H7 (cell line): ENCODE results near the gene LRFN5. TPM values are rescaled to one million over a fixed set of nuclear protein-coding genes. Genes with fewer than 3 reads are reported as not detected.

ENCODE experiments used
- DNase-seq: peaks from one replicate; pipeline ENCODE4 v3.0.0; 2012
- H3K27me3 ChIP-seq: 2 replicates; pipeline ENCODE4 v1.6.0; 2011; ENCODE audit warnings: mild to moderate bottlenecking, low read length; ENCODE audit not compliant: control insufficient read depth, insufficient read depth
- H3K36me3 ChIP-seq: replicated peaks from 2 replicates; pipeline ENCODE4 v1.5.1; 2011; ENCODE audit warnings: low read length; ENCODE audit not compliant: control insufficient read depth, insufficient read depth
- H3K4me3 ChIP-seq: 2 replicates; pipeline ENCODE4 v1.5.1; 2011; ENCODE audit warnings: low read depth, mild to moderate bottlenecking, control low read depth, low read length, moderate library complexity; ENCODE audit not compliant: insufficient read depth
- total RNA-seq: library from RNA; depleted of rRNA; stranded (reverse); fragments of >200 nt; shearing (Covaris generic); gene quantifications from 2 replicates; pipeline ENCODE4 v1.2.3, GENCODE V29; 2014

LRFN5 gene
- total RNA-seq, 1 experiment from 2014 or later, result 7.5 TPM

DNA sequence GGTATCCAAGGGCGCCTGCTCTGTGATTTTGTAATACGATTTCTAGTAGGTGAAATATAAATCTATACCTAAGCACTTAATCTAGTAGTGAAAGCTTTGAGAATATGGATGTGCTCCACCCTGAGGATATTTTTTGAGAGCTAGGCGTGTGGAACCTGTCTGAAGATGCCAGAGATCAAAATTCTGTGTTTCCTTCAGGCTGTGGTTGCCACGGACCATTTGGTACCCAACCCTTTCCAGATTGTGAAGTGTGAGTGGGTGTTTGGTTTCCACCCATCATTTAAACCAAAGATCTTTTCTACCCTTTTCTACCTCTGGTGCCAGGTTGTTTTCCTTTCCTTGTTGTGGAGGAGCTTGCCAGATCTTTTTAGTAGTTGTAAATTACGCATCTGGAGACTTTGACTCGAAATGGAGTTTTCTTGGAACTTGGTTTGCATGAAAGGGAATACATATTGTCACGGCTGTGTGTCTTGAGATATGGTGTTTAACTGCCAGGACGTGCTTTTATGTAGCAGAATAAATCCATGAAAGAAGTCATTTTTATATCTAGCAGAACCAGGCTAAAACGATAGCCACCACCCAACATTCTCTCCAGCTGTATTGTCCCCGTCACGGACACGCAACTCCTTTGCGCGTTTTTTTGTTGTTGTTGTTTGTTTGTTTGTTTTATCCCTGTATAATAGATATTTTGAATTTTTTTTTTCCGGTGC is 2.2 kb downstream of the LRFN5 start:
- DNase-seq, result no peak
- Histone ChIP-seq H3K36me3 (no peaks in the 10 kb centered on the region), H3K27me3 (peaks cover 30% of the 10 kb centered on the region), H3K4me3 (peak overlapping the region; percentile 60)

DNA sequence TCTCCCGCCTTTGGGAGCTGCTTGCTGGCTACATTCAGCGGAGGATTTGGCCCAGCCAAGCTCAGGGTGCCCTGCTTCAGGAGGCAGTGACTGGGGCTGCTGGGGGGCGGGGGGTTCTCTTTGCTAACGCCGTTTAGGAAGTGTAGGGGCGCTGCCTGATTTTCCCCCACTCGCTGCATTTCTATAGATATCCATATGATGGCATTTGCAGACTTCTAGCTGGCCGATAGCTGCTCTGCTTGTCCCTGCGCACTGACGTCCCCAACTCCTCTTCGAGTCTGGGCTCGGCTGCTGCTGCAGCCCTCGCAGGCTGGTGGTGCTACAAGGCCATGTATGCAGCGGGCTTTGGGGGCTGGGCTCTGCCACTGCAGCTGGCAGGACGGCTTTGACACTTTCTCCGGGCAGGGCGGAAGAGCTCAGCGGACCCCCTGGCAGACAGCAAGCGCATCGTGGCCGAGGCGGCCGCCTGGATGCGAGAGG is 3.1 kb downstream of the LRFN5 start:
- peak; percentile 80 for DNase-seq
- H3K27me3 ChIP-seq, result peaks cover 30% of the 10 kb centered on the region

DNA sequence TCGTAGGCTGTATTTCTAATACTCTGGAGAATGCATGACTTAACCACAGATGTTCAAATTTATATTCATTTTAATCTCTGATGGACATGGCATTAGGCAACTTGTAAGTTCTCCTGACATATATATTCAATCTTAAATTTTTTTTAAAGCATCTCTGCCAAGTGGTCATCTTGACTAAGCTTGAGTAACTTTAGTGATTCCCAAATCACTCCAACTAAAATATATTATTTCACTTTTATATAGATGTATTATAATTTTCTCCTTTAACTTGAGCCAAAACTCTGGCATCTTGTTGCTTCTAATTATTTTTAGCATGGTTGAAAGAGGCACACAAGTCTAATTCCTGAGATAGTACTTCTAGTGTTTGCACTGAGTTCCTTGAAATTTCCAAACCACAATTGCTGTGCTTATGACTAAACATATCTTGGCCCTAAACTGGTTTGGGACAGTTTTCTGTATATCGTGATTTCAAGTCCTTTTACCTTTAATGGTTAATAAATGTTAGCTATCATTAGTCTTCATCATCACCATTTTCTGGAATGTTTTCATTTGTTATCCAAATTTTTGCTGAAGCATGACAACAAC is 8.4 kb downstream of the LRFN5 start:
- H3K4me3 ChIP-seq, result no peak overlapping the region
- no peak for DNase-seq
- no peaks in the 10 kb centered on the region; the same call in 1 of the 2 replicates for H3K27me3 ChIP-seq
- H3K36me3 ChIP-seq, result no peaks in the 10 kb centered on the region

More for the DNA sequence above, 3.1 kb downstream of the LRFN5 start:
- no peaks in the 10 kb centered on the region for H3K36me3 ChIP-seq
- H3K4me3 ChIP-seq, result peak overlapping the region; percentile 60

DNA sequence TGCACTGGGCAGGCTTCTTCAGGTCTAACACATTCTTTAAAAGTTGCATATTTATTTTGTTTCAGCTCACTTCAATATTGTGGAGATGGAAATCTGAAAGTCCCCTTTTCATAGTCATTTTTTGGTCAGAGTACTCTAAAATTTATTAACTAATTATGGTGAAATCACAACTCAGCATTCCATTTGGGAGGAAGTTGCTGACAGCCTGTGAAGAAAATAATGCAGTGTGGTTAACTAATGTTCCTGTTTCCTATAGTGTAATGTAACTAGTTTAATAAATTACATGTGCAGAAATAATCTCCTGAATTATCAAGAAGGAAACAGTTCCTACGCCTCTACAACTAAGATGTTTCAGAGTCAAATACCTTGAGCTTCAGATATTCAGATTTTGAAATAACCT is 17.1 kb downstream of the LRFN5 start:
- Histone ChIP-seq H3K4me3 (no peak overlapping the region), H3K27me3 (no peaks in the 10 kb centered on the region), H3K36me3 (no peaks in the 10 kb centered on the region)
- no peak for DNase-seq

DNA sequence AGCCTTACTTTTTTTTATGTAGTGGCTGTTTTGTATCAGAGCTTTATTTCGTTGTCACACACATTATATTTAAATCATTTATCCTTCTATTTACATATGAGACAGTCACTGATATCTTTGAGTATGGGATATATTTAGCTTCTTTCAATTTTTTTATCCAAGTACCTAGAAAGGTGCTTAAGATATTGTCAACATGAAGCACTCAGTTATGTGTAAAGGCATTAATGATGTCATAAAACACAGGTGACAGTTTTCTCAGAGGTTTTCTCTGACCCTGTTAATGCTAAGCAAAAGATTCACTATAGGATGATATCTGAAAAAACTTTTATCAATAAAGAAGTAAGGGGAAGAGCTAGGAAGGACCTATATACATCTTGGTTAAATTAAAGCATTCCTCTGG is 23.2 kb downstream of the LRFN5 start:
- no peak for DNase-seq
- Histone ChIP-seq H3K36me3 (no peaks in the 10 kb centered on the region), H3K27me3 (no peaks in the 10 kb centered on the region), H3K4me3 (no peak overlapping the region)

DNA sequence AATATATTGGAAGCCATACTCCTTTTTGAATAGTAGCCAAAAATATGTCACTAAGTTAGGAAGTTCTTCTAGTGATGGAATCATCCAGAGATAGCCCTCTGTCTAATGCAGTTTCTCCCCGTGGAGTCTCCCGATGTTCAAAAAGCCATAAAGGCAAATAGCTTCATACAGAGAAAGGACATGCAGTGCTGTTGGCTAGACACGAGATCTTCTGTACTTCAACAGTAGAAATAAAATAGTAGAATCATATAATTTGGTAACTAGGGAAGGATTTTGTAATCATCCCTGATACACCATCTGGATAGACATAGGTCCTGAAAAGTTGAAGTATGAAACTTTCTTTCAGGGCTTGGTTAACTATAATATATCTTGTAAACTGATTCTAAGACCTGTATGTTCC is 27.6 kb downstream of the LRFN5 start:
- Histone ChIP-seq H3K36me3 (no peaks in the 10 kb centered on the region), H3K27me3 (no peaks in the 10 kb centered on the region), H3K4me3 (no peak overlapping the region)
- DNase-seq, result no peak

DNA sequence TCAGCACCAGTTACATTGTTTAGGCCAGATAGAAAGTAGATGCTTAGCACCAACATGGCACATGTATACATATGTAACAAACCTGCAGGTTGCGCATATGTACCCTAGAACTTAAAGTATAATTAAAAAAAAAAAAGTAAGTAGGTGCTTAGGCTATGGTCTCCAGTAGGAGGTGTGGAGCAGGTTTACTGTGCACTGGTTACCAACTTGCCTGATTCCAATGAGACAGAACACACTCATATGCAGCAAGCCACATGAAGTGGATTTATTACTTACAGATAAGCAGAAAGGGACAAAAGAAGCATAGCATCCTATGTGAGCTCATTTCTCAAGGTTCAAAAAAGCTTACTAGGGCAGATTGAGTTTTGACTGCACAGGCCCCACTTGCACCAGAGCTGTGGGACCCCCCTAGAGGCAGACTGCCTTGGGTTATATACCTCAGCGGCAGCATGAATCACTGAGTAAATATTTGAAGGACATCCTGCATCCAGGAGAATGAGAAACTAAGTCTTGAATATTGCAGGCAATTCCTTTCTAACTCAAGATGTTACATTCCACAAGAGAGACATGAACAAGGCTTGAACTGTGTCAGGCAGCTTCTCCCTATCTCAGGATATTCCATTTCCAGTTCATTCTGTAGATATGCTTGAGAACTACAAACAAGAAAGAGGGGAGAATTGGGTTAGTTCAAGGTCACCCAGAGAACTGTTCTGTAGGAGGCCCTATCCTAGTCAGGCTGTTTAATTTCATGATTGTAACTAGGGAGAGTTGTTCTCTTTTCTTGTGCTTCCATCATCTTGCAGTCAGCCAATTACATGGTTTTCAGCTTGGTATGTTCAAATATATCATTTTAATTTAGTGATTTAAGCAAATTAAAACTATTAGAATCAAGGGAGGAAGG is 30.1 kb downstream of the LRFN5 start:
- H3K4me3 ChIP-seq, result no peak overlapping the region
- DNase-seq, result no peak
- no peaks in the 10 kb centered on the region for H3K27me3 ChIP-seq
- H3K36me3 ChIP-seq, result no peaks in the 10 kb centered on the region

DNA sequence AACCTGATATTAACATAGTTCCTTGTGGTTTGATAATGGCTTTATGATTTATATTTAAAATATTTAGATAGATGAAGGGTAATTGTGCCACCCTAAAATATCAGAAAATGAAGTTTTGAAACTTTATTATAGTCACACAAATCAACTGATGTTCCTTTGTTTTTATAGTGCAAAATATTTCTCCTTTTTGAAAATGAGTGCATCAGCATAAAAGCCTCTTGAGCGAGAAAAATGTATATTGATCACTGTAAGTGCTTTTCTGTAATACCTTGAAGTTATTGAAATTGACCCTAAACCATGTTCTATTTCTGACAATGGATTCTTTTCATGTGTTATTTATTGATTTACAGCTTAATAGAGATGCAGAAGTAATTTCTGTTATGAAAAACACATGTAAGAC is 35.0 kb downstream of the LRFN5 start:
- no peaks in the 10 kb centered on the region for H3K27me3 ChIP-seq
- no peaks in the 10 kb centered on the region for H3K36me3 ChIP-seq
- H3K4me3 ChIP-seq, result no peak overlapping the region
- DNase-seq, result no peak

DNA sequence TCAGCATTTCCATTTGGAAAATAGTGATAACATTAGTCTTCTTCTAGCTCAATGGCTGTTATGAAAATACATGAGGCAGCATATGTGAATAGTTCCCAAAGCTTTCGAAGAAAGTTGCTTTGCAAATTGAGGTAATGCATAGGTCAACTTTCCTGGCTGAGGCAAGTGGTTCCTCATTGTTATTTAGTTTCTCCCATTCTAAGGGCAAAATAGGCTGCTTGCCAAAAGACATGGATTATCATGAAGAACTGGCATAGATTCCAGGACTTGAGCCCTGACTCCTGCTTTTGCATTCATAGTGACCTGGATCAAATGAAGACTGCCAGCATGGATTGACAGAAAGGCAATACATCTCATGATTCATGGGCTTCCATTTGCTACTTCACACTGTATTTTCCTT is 35.7 kb downstream of the LRFN5 start:
- no peak overlapping the region for H3K4me3 ChIP-seq
- no peaks in the 10 kb centered on the region for H3K36me3 ChIP-seq
- peak; percentile 2 for DNase-seq
- no peaks in the 10 kb centered on the region for H3K27me3 ChIP-seq

DNA sequence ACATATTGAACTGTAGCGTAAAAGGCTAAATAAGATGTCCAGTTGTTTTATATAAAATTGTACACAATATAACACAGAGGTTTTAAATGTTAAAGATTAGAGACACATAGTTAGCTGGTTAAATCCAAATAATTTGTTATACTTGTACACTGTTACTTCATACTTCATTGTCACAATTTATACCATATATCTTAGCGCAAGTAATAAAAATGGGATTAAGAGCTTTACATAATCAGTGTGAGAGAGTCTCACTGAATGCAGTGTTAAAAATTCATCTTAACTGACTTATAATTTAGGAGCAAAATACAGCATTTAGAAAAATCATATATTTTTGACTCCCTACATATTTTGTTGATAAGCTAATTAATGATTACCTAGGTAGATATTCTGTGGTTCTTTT is 36.1 kb downstream of the LRFN5 start:
- Histone ChIP-seq H3K4me3 (no peak overlapping the region), H3K36me3 (no peaks in the 10 kb centered on the region), H3K27me3 (no peaks in the 10 kb centered on the region)
- DNase-seq, result no peak

DNA sequence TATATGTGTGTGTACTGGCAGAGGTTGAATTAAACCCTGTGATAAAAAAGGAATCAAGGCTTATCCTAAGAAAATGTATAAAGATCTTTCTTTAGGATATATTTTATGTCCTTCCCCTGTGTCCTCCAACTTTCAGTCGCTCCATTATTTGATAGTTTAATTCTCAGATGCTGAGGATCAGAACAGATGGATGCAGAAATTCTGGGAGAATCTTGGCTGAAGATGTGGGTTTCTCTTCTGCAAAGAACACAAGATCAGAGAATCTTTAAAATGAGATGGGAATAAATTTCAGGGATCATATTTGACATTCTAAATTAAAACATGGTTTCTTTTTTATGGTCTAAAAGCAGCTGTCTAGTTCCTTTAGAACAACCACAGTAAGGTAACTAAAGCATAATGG is 37.9 kb downstream of the LRFN5 start:
- Histone ChIP-seq H3K27me3 (no peaks in the 10 kb centered on the region), H3K4me3 (no peak overlapping the region), H3K36me3 (no peaks in the 10 kb centered on the region)
- no peak for DNase-seq

DNA sequence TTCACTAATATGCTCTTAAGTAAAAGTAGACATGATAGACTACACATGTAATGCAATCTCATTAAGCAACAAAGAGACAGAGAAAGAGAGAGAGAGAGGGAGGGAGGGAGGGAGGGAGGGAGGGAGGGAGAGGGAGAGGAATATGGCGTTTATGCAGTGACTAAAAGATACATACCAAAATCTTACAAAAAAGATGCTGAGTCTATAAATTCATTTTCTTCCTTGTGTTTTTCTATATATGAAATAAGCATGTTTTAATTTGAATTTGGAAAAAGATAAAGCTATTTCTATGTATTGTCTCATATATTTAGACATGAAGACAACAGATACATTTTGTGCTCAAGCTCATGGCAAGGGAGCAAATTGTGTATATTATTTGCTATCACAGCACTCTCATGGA is 44.1 kb downstream of the LRFN5 start:
- DNase-seq, result no peak
- no peak overlapping the region for H3K4me3 ChIP-seq
- H3K27me3 ChIP-seq, result no peaks in the 10 kb centered on the region
- H3K36me3 ChIP-seq, result no peaks in the 10 kb centered on the region

DNA sequence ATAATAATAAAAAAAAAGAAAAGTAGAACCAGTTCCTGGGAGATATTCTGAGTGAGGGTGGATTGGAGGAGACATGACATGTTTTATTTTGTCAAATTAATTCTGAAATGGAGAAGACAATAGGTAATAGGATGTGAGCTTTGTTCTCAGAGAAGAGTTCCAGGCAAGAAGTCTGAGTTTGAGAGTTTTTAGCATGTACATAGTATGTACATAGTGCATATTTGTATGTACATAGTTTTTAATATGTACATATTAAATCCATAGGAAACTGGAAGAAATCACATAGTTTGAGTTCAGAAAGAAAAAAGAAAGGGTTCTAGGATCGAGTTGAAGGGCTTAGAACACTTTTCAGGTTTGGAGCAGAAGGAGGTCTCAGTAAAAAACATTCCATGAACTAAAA is 47.5 kb downstream of the LRFN5 start:
- Histone ChIP-seq H3K27me3 (no peaks in the 10 kb centered on the region), H3K36me3 (no peaks in the 10 kb centered on the region), H3K4me3 (no peak overlapping the region)
- no peak for DNase-seq

DNA sequence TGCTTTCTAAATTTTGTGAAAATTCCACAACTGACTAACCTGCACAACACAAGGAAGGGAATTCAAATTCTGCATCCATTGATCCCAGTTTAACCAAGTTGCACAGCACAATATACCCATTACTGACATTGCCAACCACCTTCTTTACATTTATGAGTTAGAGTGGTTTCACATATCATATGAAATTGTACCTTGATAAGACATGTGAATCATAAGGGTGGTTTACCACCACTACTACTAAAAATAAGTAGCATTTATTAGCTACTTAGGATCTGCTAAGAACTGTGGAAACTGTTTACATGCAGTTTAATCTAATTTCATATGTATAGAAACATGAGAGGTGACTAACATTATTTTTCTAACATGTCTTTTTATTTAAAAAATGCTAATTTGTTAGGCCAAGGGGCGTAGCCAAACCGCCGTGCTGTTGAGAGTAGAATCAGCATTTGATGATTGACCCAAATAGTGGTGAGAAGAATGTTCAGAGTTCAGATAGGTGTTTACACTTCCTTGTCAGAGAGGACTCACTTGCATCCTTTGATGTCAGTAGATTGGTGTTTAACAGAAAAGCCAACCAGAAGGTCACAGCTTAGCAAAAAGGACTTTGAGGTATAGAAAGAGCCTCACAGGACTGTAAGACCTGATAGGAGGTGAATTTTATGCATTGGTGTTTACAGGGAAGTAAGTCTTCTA is 56.2 kb downstream of the LRFN5 start:
- no peak for DNase-seq
- Histone ChIP-seq H3K4me3 (no peak overlapping the region), H3K36me3 (no peaks in the 10 kb centered on the region), H3K27me3 (no peaks in the 10 kb centered on the region)
